Measurements from ENCODE around the gene LDLRAP1. TPM values are rescaled to one million over a fixed set of nuclear protein-coding genes. Genes with fewer than 3 reads are reported as not detected.

Gene LDLRAP1
- total RNA-seq, 1 experiment from 2014 or later = 43.1 TPM

- no peak for DNase-seq (ENCODE audit: low read depth)
Observed at GRCh38 chr1:25543005-25543424, 391 bp upstream of the LDLRAP1 start.

GRCh38 chr1:25544243-25544764, 898 bp downstream of the LDLRAP1 start:
- no peak for DNase-seq (ENCODE audit: low read depth)

GRCh38 chr1:25544819-25545218, 1.4 kb downstream of the LDLRAP1 start:
- peak; percentile 75 for DNase-seq (ENCODE audit: low read depth)

- DNase-seq (ENCODE audit: low read depth) = no peak
Observed at GRCh38 chr1:25545767-25546166, 2.4 kb downstream of the LDLRAP1 start.

GRCh38 chr1:25546193-25546592, 2.8 kb downstream of the LDLRAP1 start:
- no peak for DNase-seq (ENCODE audit: low read depth)

- no peak for DNase-seq (ENCODE audit: low read depth)
Observed at GRCh38 chr1:25548601-25549000, 5.2 kb downstream of the LDLRAP1 start.

GRCh38 chr1:25549273-25550154, 6.1 kb downstream of the LDLRAP1 start:
- peak; percentile 95 for DNase-seq (ENCODE audit: low read depth)

- peak; percentile 64 for DNase-seq (ENCODE audit: low read depth)
Observed at GRCh38 chr1:25550155-25550506, 6.7 kb downstream of the LDLRAP1 start.

GRCh38 chr1:25550683-25551310, 7.4 kb downstream of the LDLRAP1 start:
- DNase-seq (ENCODE audit: low read depth) = peak; percentile 44

- DNase-seq (ENCODE audit: low read depth) = no peak
Observed at GRCh38 chr1:25553749-25554429, 10.5 kb downstream of the LDLRAP1 start.

- DNase-seq (ENCODE audit: low read depth) = no peak
Observed at GRCh38 chr1:25554430-25554780, 11.0 kb downstream of the LDLRAP1 start.

- DNase-seq (ENCODE audit: low read depth) = no peak
Observed at GRCh38 chr1:25554886-25555752, 11.7 kb downstream of the LDLRAP1 start.

GRCh38 chr1:25555753-25556092, 12.3 kb downstream of the LDLRAP1 start:
- DNase-seq (ENCODE audit: low read depth) = no peak

GRCh38 chr1:25556132-25556670, 12.8 kb downstream of the LDLRAP1 start:
- DNase-seq (ENCODE audit: low read depth) = no peak

GRCh38 chr1:25556791-25557476, 13.5 kb downstream of the LDLRAP1 start:
- peak; percentile 58 for DNase-seq (ENCODE audit: low read depth)

- DNase-seq (ENCODE audit: low read depth) = no peak
Observed at GRCh38 chr1:25557543-25557942, 14.1 kb downstream of the LDLRAP1 start.

GRCh38 chr1:25559031-25559430, 15.6 kb downstream of the LDLRAP1 start:
- DNase-seq (ENCODE audit: low read depth) = no peak

- no peak for DNase-seq (ENCODE audit: low read depth)
Observed at GRCh38 chr1:25560001-25560400, 16.6 kb downstream of the LDLRAP1 start.

- no peak for DNase-seq (ENCODE audit: low read depth)
Observed at GRCh38 chr1:25560788-25561187, 17.4 kb downstream of the LDLRAP1 start.

- DNase-seq (ENCODE audit: low read depth) = no peak
Observed at GRCh38 chr1:25561421-25562100, 18.2 kb downstream of the LDLRAP1 start.
